Peyer's patch (tissue), 4 donors: ENCODE results near the gene OTUD1. TPM values are rescaled to one million over a fixed set of nuclear protein-coding genes. Genes with fewer than 3 reads are reported as not detected.

Source experiments
- DNase-seq, 3 donors: peaks; one replicate each; pipeline ENCODE4 v3.0.0-alpha.2; 2017 to 2019
- H3K27ac ChIP-seq, 4 donors: fragments of 200-600 bp; sonication (generic); one replicate each; pipeline ENCODE4 v1.5.1; 2016 to 2019
- H3K27me3 ChIP-seq, 2 donors: fragments of 200-600 bp; sonication (generic); one replicate each; pipeline ENCODE4 v1.5.1; 2019
- H3K36me3 ChIP-seq, 3 donors: fragments of 200-600 bp; sonication (generic); one replicate each; pipeline ENCODE4 v1.5.1; 2016 to 2019
- H3K4me1 ChIP-seq, 4 donors: fragments of 200-600 bp; sonication (generic); one replicate each; pipeline ENCODE4 v1.5.1; 2016 to 2019
- H3K4me3 ChIP-seq, 4 donors: fragments of 200-600 bp; sonication (generic); 1 replicate in 3 of 4; 2 replicates in 1 of 4; pipeline ENCODE4 v1.5.1; 2016 to 2019; ENCODE audit warnings: mild to moderate bottlenecking in 1 of 4
- H3K9me3 ChIP-seq, 4 donors: fragments of 200-600 bp; sonication (generic); one replicate each; pipeline ENCODE4 v1.5.1; 2016 to 2019; ENCODE audit warnings: mild to moderate bottlenecking in 1 of 4
- POLR2A ChIP-seq, 2 donors: fragments of 450-650 bp; IDR thresholded peaks; one replicate each; pipeline ENCODE4 v1.5.1; 2017; ENCODE audit warnings: antibody characterized with exemption in 2 of 2, mild to moderate bottlenecking in 2 of 2, moderate library complexity in 2 of 2
- total RNA-seq, 4 donors: library from RNA; depleted of rRNA; stranded (reverse); fragments of >200 nt; gene quantifications; one replicate each; pipeline ENCODE4 v1.1.0, GENCODE V29; 2016
- TF ChIP-seq, protein P1 (sequence below), 6 experiments: fragments of 450-650 bp in 4 of 6; fragments of 200-600 bp in 2 of 6; sonication (generic) in 1 of 6; IDR thresholded peaks; one replicate each; pipeline ENCODE4 v1.5.1; 2017 to 2019; ENCODE audit warnings: antibody characterized with exemption in 6 of 6, mild to moderate bottlenecking in 3 of 6, moderate library complexity in 1 of 6

The OTUD1 gene
- total RNA-seq, 4 donors from 2014 or later = 5.8 to 11.2 (median 8.3) TPM

- no peaks in the 10 kb centered on the region for H3K4me1 ChIP-seq
- H3K9me3 ChIP-seq = no peaks in the 10 kb centered on the region
- H3K4me3 ChIP-seq = no peak overlapping the region
- DNase-seq = no peak
- TF ChIP-seq, protein P1, sequence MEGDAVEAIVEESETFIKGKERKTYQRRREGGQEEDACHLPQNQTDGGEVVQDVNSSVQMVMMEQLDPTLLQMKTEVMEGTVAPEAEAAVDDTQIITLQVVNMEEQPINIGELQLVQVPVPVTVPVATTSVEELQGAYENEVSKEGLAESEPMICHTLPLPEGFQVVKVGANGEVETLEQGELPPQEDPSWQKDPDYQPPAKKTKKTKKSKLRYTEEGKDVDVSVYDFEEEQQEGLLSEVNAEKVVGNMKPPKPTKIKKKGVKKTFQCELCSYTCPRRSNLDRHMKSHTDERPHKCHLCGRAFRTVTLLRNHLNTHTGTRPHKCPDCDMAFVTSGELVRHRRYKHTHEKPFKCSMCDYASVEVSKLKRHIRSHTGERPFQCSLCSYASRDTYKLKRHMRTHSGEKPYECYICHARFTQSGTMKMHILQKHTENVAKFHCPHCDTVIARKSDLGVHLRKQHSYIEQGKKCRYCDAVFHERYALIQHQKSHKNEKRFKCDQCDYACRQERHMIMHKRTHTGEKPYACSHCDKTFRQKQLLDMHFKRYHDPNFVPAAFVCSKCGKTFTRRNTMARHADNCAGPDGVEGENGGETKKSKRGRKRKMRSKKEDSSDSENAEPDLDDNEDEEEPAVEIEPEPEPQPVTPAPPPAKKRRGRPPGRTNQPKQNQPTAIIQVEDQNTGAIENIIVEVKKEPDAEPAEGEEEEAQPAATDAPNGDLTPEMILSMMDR (IDR thresholded peaks at IDR 0.05) = no peak
- TF ChIP-seq POLR2A (IDR thresholded peaks at IDR 0.05) = no peak
- no peak overlapping the region for H3K27ac ChIP-seq
- H3K36me3 ChIP-seq = no peaks in the 10 kb centered on the region
- H3K27me3 ChIP-seq = no peaks in the 10 kb centered on the region
Measured at GRCh38 chr10:23432166-23432565, 6.7 kb upstream of the OTUD1 start.

DNA sequence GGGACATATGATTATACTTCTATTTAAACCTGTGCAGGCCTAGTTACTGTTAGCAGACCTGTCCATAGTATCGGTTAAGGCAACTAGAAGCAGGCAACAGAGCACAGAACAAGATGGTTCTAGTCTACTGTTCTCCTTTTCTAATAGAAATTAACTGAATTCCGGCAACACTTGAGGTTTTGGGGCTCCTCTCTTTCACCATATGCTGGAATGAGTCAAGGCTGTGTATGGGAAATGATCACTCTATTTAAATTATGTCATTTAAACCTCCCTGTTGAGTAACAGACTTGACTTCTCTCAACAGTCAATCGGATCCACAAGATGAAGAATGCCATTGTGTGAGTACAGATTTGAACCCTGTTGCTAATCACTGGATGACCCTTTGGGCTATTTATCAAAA, 6.2 kb upstream of the OTUD1 start:
- no peaks in the 10 kb centered on the region for H3K27me3 ChIP-seq
- DNase-seq = no peak
- no peaks in the 10 kb centered on the region for H3K4me1 ChIP-seq
- H3K36me3 ChIP-seq = no peaks in the 10 kb centered on the region
- TF ChIP-seq, protein P1 (IDR thresholded peaks at IDR 0.05) = no peak
- TF ChIP-seq POLR2A (IDR thresholded peaks at IDR 0.05) = no peak
- no peak overlapping the region for H3K27ac ChIP-seq
- H3K4me3 ChIP-seq = no peak overlapping the region
- H3K9me3 ChIP-seq = no peaks in the 10 kb centered on the region

DNA sequence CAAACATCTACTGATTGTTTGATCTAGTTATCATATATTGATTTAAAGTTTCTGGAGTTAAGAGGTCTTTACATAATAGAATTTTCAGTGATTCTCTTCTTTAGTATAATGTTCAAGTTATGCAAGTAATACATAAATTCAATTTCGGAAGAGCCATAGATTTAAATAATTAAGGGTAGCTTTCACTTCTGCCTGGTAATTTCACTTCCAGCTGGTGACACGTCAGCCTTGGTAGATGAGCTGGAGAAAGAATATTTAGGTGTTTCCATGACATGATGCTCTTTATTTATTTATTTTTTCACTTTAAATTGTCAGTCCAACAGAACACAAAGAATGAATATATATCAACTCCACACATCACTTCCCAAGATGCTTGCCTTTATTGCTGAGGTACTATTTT, 5.2 kb upstream of the OTUD1 start:
- H3K27ac ChIP-seq = no peak overlapping the region
- no peak overlapping the region for H3K4me3 ChIP-seq
- no peak for TF ChIP-seq POLR2A (IDR thresholded peaks at IDR 0.05)
- TF ChIP-seq, protein P1 (IDR thresholded peaks at IDR 0.05) = no peak
- no peak for DNase-seq
- H3K36me3 ChIP-seq = no peaks in the 10 kb centered on the region
- no peaks in the 10 kb centered on the region for H3K9me3 ChIP-seq
- no peaks in the 10 kb centered on the region for H3K27me3 ChIP-seq
- no peaks in the 10 kb centered on the region for H3K4me1 ChIP-seq

GRCh38 chr10:23435378-23435777, 3.5 kb upstream of the OTUD1 start:
- Histone ChIP-seq H3K27ac (no peak overlapping the region), H3K27me3 (no peaks in the 10 kb centered on the region), H3K4me1 (peaks cover 0 to under 1% (median 0%) of the 10 kb centered on the region in 4 donors), H3K36me3 (no peaks in the 10 kb centered on the region), H3K9me3 (no peaks in the 10 kb centered on the region), H3K4me3 (no peak overlapping the region)
- DNase-seq = no peak
- TF ChIP-seq, protein P1 (IDR thresholded peaks at IDR 0.05) = no peak
- no peak for TF ChIP-seq POLR2A (IDR thresholded peaks at IDR 0.05)

- Histone ChIP-seq H3K4me1 (peaks cover 0 to 17% (median under 1%) of the 10 kb centered on the region in 4 donors), H3K36me3 (no peaks in the 10 kb centered on the region), H3K27ac (no peak overlapping the region), H3K27me3 (no peaks in the 10 kb centered on the region), H3K4me3 (no peak overlapping the region), H3K9me3 (no peaks in the 10 kb centered on the region)
- TF ChIP-seq, protein P1 (IDR thresholded peaks at IDR 0.05) = no peak
- TF ChIP-seq POLR2A (IDR thresholded peaks at IDR 0.05) = no peak
- DNase-seq = no peak
Measured at GRCh38 chr10:23436983-23437382, 1.9 kb upstream of the OTUD1 start.
